ENCODE results near the gene RBMS3.

RBMS3 gene

GRCh38 chr3:29534006-29534405 is 253.1 kb downstream of the RBMS3 start:
- TF ChIP-seq L3MBTL2 (conservative IDR thresholded peaks at IDR 0.05): no peak
- TF ChIP-seq HDGF (IDR thresholded peaks at IDR 0.05; ENCODE audit: borderline replicate concordance): no peak
- TF ChIP-seq ZNF384 (IDR thresholded peaks at IDR 0.05): no peak
- no peak for TF ChIP-seq NFRKB (IDR thresholded peaks at IDR 0.05)
- no peak for TF ChIP-seq SUZ12 (IDR thresholded peaks at IDR 0.05)
- no peak for TF ChIP-seq FOXK2 (IDR thresholded peaks at IDR 0.05)
- ChIA-PET CTCF (no interaction called here), POLR2A (no interaction called here)

GRCh38 chr3:29536016-29536758 is 255.3 kb downstream of the RBMS3 start:
- no peak for DNase-seq (ENCODE audit: extremely low spot score)
- POLR2A ChIA-PET: no interaction called here
- TF ChIP-seq BHLHE40 (IDR thresholded peaks at IDR 0.05; ENCODE audit: borderline replicate concordance) (no peak), SUZ12 (IDR thresholded peaks at IDR 0.05) (no peak), FOXK2 (IDR thresholded peaks at IDR 0.05) (no peak), FOXM1 (IDR thresholded peaks at IDR 0.05; ENCODE audit: borderline replicate concordance) (no peak), LEF1 (IDR thresholded peaks at IDR 0.05; ENCODE audit: borderline replicate concordance) (no peak)
- CTCF ChIA-PET: no interaction called here

More at GRCh38 chr3:29534006-29534405, 253.1 kb downstream of the RBMS3 start:
- DNase-seq (ENCODE audit: extremely low spot score): no peak

- no peak for TF ChIP-seq PKNOX1 (IDR thresholded peaks at IDR 0.05)
- TF ChIP-seq FOXK2 (IDR thresholded peaks at IDR 0.05): no peak
- no peak for TF ChIP-seq ELF4 (IDR thresholded peaks at IDR 0.05)
- TF ChIP-seq ARNT (IDR thresholded peaks at IDR 0.05): no peak
- TF ChIP-seq SP1 (IDR thresholded peaks at IDR 0.05): no peak
- TF ChIP-seq TARDBP (IDR thresholded peaks at IDR 0.05): no peak
- TF ChIP-seq FOXM1 (IDR thresholded peaks at IDR 0.05; ENCODE audit: borderline replicate concordance): no peak
- TF ChIP-seq HDGF (IDR thresholded peaks at IDR 0.05; ENCODE audit: borderline replicate concordance): no peak
- TF ChIP-seq NFRKB (IDR thresholded peaks at IDR 0.05): no peak
- no peak for TF ChIP-seq FOXA1 (IDR thresholded peaks at IDR 0.05)
- TF ChIP-seq SUZ12 (IDR thresholded peaks at IDR 0.05): no peak
- TF ChIP-seq LEF1 (IDR thresholded peaks at IDR 0.05; ENCODE audit: borderline replicate concordance): no peak
- no peak for TF ChIP-seq BHLHE40 (IDR thresholded peaks at IDR 0.05; ENCODE audit: borderline replicate concordance)
- ChIA-PET POLR2A (no interaction called here), CTCF (no interaction called here)
- DNase-seq (ENCODE audit: extremely low spot score): no peak
These were observed 257.2 kb downstream of the RBMS3 start for GRCh38 chr3:29537889-29538609.

- CTCF ChIA-PET: no interaction called here
- no peak for DNase-seq (ENCODE audit: extremely low spot score)
- POLR2A ChIA-PET: no interaction called here
- TF ChIP-seq NFRKB (IDR thresholded peaks at IDR 0.05) (no peak), LEF1 (IDR thresholded peaks at IDR 0.05; ENCODE audit: borderline replicate concordance) (no peak), SUZ12 (IDR thresholded peaks at IDR 0.05) (no peak), ELF4 (IDR thresholded peaks at IDR 0.05) (no peak), CTBP1 (IDR thresholded peaks at IDR 0.05; ENCODE audit: borderline replicate concordance) (no peak), PKNOX1 (IDR thresholded peaks at IDR 0.05) (no peak), FOXM1 (IDR thresholded peaks at IDR 0.05; ENCODE audit: borderline replicate concordance) (no peak), TARDBP (IDR thresholded peaks at IDR 0.05) (no peak), FOXK2 (IDR thresholded peaks at IDR 0.05) (no peak), ARNT (IDR thresholded peaks at IDR 0.05) (no peak), L3MBTL2 (conservative IDR thresholded peaks at IDR 0.05) (no peak)
These were observed 257.7 kb downstream of the RBMS3 start for GRCh38 chr3:29538610-29538958.

GRCh38 chr3:29540544-29540943 is 259.7 kb downstream of the RBMS3 start:
- ChIA-PET POLR2A (no interaction called here), CTCF (no interaction called here)
- DNase-seq (ENCODE audit: extremely low spot score): no peak
- no peak for TF ChIP-seq ZNF384 (IDR thresholded peaks at IDR 0.05)
- no peak for TF ChIP-seq SP1 (IDR thresholded peaks at IDR 0.05)
- no peak for TF ChIP-seq SUZ12 (IDR thresholded peaks at IDR 0.05)
- no peak for TF ChIP-seq L3MBTL2 (conservative IDR thresholded peaks at IDR 0.05)
- TF ChIP-seq HDGF (IDR thresholded peaks at IDR 0.05; ENCODE audit: borderline replicate concordance): no peak
- no peak for TF ChIP-seq CTBP1 (IDR thresholded peaks at IDR 0.05; ENCODE audit: borderline replicate concordance)
- no peak for TF ChIP-seq NFRKB (IDR thresholded peaks at IDR 0.05)
- TF ChIP-seq PKNOX1 (IDR thresholded peaks at IDR 0.05): no peak
- TF ChIP-seq ARNT (IDR thresholded peaks at IDR 0.05): no peak
- TF ChIP-seq BHLHE40 (IDR thresholded peaks at IDR 0.05; ENCODE audit: borderline replicate concordance): no peak
- TF ChIP-seq ELF4 (IDR thresholded peaks at IDR 0.05): no peak
- no peak for TF ChIP-seq FOXA1 (IDR thresholded peaks at IDR 0.05)
- no peak for TF ChIP-seq FOXK2 (IDR thresholded peaks at IDR 0.05)
- no peak for TF ChIP-seq FOXM1 (IDR thresholded peaks at IDR 0.05; ENCODE audit: borderline replicate concordance)
- TF ChIP-seq LEF1 (IDR thresholded peaks at IDR 0.05; ENCODE audit: borderline replicate concordance): no peak
- no peak for TF ChIP-seq TARDBP (IDR thresholded peaks at IDR 0.05)

- POLR2A ChIA-PET: no interaction called here
- DNase-seq (ENCODE audit: extremely low spot score): no peak
- TF ChIP-seq ELF4 (IDR thresholded peaks at IDR 0.05) (no peak), ARNT (IDR thresholded peaks at IDR 0.05) (no peak), FOXK2 (IDR thresholded peaks at IDR 0.05) (no peak), FOXM1 (IDR thresholded peaks at IDR 0.05; ENCODE audit: borderline replicate concordance) (no peak), LEF1 (IDR thresholded peaks at IDR 0.05; ENCODE audit: borderline replicate concordance) (no peak), HDGF (IDR thresholded peaks at IDR 0.05; ENCODE audit: borderline replicate concordance) (no peak), BHLHE40 (IDR thresholded peaks at IDR 0.05; ENCODE audit: borderline replicate concordance) (no peak), L3MBTL2 (conservative IDR thresholded peaks at IDR 0.05) (no peak), NFRKB (IDR thresholded peaks at IDR 0.05) (no peak), PKNOX1 (IDR thresholded peaks at IDR 0.05) (no peak), TARDBP (IDR thresholded peaks at IDR 0.05) (no peak), SUZ12 (IDR thresholded peaks at IDR 0.05) (no peak), SP1 (IDR thresholded peaks at IDR 0.05) (no peak), FOXA1 (IDR thresholded peaks at IDR 0.05) (no peak), CTBP1 (IDR thresholded peaks at IDR 0.05; ENCODE audit: borderline replicate concordance) (no peak), ZNF384 (IDR thresholded peaks at IDR 0.05) (no peak)
- CTCF ChIA-PET: no interaction called here
These were observed 264.0 kb downstream of the RBMS3 start for GRCh38 chr3:29544701-29545363.

Measured in HEK293T (cell line).